HG03196 (cell line): ENCODE measurements around the gene NCS1.
"Not testable (repeated sequence)": the region's sequence is repeated elsewhere in the genome, so short reads cannot be mapped to it uniquely, and the experiment has no call there.

Experiments used
- ATAC-seq: cut with Tn5 transposase; IDR thresholded peaks from one replicate; pipeline ENCODE4 v1.9.1; 2021; ENCODE audit not compliant: unreplicated experiment

The NCS1 gene

DNA sequence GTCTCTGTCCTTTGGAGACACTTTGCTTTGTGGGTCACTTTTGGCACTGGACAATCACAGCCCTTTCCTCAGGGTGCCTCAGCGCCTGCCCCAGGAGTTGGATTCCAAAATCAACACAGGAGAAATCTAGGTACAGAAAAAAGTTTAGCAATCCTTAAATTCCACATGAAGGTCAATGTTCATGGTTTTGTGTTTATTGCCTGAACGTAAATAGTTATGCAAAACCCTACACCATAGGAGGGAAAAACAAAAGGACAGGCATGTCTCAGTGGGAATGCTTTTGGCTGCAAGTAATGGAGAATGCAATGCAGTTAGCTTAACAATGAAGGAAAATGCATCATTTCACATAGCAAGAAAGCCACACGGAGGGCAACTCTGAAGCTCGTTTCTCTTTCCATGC lies 86.8 kb downstream of the NCS1 start:
- no peak for ATAC-seq

DNA sequence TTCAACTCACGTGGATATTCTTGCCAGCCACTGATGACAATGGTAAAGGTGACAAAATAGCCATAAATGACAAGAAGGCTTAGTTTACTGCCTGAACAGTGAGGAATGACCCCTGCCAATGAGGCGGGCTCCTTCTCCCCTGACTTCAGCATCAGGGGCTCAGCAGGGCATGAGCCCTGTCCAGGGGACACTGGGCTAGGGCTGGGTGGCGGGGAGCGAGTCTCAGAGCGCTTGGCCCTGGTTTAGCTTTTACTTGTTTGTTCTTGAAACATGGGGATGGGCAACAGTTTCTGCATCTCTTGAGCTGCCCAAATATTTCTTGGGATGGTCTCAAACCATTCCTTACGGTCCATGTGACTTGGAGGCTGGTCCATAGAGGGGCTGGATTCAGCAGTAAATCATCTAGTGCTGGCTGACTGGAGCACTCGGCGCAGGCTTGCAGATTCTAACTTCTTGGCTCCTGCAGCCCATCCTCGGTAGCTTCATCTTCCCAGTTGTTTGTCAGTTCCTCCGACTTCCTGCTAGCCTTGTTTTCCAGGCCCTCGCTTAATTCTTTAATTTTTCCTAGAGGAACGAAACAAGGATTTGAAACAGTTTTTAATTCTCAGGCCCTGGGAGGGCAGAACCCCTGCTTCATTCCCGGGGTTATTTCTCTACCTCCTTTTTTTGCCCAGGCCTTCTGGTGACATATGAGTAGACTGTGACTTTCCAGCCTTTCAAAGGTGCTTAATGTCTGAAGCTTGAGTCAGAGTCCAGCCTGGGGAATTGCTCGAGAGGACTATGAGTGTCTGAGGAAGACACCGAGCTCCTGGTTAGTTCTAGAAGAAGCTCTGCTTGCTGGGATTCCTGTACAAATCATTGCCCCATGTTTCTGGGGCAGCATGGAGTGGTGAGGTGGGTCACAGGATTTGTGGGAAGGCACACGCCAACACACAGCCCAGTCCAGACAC lies 88.9 kb downstream of the NCS1 start:
- no peak for ATAC-seq

- ATAC-seq: no peak
These were observed 90.0 kb downstream of the NCS1 start for GRCh38 chr9:130262061-130262745.

DNA sequence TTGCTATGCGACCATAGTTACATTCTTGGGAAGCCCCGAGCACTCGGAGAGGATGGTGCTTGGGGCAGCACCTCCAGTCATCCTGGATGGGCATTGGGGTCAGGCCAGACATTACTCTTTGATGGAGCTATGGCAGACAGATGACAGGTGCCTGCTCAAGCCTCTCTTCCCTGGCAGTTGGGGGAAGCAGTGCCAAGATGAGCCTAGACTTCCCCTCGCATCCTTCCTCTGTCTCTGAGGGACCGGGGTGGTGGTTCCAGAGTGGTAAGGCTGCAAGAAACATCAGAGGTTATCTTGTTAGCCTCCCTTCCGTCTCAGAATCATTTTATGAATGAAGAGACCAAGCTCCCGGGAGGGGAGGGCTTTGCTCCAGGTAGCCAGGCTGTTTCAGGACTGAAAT lies 90.6 kb downstream of the NCS1 start:
- ATAC-seq: no peak

- no peak for ATAC-seq
These were observed 91.6 kb downstream of the NCS1 start for GRCh38 chr9:130263601-130264413.

DNA sequence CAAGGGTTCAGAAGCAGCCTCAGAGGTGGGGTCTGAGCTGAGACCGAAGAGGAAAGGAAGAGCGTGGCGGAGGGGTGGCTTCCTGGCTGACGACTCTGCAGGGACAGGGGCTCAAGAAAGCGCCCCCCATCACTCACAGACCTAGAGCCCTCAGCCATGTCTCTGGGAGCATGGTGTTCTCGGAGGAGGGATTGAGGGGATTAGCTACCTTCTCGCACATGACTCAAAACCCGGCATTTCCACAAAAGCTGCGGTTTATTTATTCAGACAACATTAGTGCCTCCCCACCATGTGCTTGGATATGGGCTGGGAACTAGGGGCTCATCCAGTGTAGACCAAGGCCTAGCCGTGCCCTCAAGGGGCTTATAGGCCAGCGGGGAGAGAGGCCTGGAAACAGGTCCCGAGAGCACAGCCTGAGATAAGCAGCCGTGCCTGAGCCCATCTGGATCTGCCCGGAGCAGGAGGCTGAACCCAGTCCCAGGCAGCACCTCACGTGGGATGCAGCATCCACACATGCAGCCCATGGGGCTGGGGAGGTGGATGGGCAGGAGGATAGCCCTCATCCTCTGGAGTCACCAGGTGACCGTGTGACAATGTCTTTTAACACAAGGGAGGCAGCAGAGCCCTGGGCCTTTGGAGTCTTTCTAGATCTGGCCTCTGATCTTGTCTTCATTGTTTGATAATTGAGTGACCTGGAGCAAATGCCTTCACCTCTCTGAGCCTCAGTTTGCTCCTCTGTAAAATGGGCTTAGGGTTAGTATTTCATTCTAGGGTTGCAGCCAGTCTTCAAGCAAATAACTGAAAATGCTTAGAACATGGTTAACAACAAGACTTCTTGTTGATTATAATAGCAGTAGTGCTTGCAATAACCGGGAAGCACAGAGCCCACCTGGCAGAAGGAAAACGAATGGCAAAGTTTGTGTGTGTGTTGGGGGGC lies 92.5 kb downstream of the NCS1 start:
- no peak for ATAC-seq

GRCh38 chr9:130265431-130266235 lies 93.4 kb downstream of the NCS1 start, which contains the start of gene HMCN2:
Gene HMCN2 (plus strand): TSS chr9:130265760. CDS start chr9:130265879, 119 bp downstream.
- ATAC-seq: no peak

- ATAC-seq: no peak
These were observed 94.3 kb downstream of the NCS1 start for GRCh38 chr9:130266236-130267098.

DNA sequence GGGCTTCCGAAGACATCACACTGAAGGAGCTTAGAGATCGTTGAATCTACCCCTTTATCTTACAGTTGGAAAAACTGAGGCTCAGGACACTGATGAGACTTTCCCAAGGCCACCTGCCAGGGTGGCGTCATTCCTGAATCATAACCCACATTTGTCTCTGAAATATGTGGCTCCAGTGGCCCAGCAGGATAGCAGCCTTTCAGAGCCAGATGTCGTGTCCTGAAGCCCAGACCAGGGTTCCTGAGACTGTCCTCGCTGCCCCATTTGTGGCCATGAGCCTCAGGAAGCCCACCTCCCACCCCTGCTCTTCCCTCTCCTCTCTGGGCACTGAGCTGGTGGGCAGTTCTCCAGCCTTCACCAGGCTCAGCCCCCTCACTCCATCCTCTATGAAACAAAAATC lies 95.7 kb downstream of the NCS1 start:
- ATAC-seq: no peak

DNA sequence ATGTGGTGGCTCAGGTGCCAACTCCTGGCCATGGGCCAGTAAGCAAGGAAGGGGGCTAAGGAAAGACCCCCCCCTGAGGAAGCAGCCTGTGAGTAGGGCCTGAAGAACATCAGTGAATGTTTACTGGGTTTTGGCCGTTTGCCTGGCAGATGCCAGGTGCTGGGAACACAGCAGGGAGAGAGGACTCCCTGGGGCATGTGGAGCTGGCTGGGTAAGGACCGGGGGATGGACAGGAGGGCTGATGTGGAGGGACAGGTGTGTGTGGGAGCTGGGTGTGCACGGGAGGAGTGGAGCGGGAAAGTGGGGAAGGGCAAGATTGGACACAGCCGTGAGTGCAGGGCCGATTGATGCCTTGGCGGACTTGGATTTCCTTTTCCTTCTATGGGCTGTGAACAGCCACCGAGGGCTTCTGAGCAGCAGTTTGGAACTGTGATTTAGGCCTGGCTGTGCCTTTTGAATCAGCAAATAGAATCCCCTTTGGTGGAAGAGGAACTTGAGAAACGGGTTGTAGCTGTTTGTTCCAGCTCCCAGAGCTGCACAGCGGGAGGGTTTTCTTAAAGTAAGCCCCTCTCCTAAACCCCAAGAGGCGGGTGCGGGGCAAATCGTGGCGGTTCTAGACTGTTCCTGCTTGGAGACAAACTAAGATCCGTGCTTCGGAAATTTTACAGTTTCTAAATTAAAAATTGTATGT lies 96.5 kb downstream of the NCS1 start:
- no peak for ATAC-seq

DNA sequence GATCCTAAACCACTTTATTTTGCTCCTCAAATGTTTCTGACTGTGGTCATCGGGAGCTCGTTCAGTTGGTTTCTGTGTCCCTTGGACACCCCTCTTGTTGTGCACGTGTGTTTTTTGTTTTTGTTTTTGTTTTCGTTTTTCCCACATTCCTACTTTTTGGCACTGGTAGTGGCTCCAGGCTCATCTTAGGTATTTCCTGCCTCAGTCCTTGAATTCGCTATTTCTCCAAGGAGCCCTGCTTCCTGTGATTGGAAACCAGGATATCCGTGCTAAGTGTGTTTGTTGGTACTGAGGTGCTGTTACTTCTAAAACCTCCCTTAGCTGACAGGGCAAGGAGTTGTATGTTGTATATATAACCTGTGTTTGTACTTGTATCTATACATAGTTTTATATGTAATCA lies 99.3 kb downstream of the NCS1 start:
- no peak for ATAC-seq

- ATAC-seq: no peak
These were observed 103.0 kb downstream of the NCS1 start for GRCh38 chr9:130275156-130275555.

GRCh38 chr9:130276121-130276520 lies 103.9 kb downstream of the NCS1 start:
- ATAC-seq: no peak

DNA sequence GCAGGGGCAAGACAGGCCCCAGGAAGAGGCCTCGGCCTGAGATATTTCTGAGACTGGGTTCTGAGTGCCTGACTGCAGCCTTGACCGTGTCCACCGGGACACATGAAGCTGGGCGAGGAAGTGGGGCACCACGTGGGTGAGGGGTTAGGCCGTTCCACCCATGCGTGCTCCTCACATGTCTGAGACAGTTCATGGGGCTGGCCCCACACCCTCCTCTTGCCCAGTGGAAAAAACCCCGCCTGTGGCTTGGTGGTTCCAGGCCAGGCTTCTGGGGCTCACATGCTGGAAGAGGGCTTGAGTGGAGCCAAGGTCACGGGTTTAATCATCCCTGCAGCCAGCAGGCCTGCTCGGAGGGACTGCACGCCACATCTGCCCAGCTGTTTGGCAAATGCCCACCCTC lies 104.8 kb downstream of the NCS1 start:
- ATAC-seq: no peak

- not testable (repeated sequence) for ATAC-seq
These were observed 105.3 kb downstream of the NCS1 start for GRCh38 chr9:130277525-130277924.

DNA sequence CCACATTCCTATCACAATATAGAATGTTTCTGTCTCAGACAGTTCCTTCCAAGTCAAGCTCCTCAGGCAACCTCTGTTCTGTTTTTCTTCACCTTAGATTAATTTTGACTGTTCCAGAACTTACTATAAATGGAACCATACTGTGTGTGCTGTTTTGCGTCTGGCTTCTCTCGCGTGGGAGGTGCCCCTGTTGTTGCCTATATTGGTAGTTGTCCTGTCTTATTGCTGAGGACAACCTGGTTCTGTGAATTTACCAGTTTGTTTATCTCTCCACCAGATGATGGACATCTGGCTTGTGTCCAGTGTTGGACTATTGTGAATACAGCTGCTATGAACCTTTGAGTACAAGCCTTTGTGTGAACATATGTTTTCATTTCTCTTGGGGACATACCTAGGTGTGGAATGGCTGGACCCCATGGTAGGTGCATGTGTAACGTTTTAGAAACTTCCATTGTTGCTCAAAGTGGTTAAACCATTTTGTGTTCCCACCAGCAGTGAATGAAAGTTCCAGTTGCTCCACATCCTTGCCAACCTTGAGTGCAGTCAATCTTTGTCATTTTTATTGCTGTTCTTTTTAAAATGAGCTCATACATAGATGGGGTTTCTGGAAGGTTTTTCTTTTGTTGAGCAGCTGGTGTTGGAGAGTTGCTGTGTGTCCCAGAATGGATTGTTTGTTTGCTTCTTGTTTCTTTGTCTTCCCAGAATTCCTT lies 111.5 kb downstream of the NCS1 start:
- ATAC-seq: no peak

DNA sequence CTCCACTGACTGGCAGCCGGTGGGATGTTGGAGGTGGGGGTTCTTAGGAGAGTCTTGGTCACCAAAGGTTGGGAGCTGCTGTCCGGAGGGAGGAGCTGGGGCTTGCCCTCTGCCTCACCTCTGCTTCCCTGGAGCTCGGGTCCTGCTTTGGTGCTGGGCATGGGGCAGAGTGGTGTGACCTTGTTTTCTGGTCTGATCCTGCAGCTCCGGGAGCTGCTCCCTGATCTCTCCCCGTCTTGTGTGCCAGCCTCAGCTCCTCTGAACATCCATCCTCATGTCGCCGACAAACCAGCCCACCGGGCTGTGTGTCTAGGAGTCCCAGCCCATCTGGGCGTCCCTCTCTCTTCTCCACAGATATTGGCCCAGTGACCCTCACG lies 112.0 kb downstream of the NCS1 start:
- ATAC-seq: no peak
